ENCODE measurements around the gene PRRX2. TPM values are rescaled to one million over a fixed set of nuclear protein-coding genes. Genes with fewer than 3 reads are reported as not detected.
A peak's percentile ranks its signal among the peaks of the same experiment; 100 is the strongest.
"Not testable (repeated sequence)": the region's sequence is repeated elsewhere in the genome, so short reads cannot be mapped to it uniquely, and the experiment has no call there.

PRRX2 gene
- polyA plus RNA-seq, 2 donors, result 1.7 to 3.6 TPM

- 90 to 92% methylated on average over 34 of the region's 34 CpGs for whole genome bisulfite sequencing, 2 donors
- no peak overlapping the region for H3K27ac ChIP-seq (ENCODE audit: low read depth in 2 of 2, low read length in 1 of 2)
Measured at GRCh38 chr9:129635099-129636065, 30.1 kb upstream of the PRRX2 start.

GRCh38 chr9:129636343-129636742 is 29.1 kb upstream of the PRRX2 start:
- not testable (repeated sequence) for H3K4me3 ChIP-seq (ENCODE audit: low read depth in 1 of 2, low read length in 2 of 2); H3K9me3 ChIP-seq (ENCODE audit: control insufficient read depth in 2 of 2, insufficient read depth in 1 of 2, low read depth in 1 of 2, low read length in 1 of 2); H3K27ac ChIP-seq (ENCODE audit: low read depth in 2 of 2, low read length in 1 of 2); H3K27me3 ChIP-seq (ENCODE audit: control insufficient read depth in 1 of 2, insufficient read depth in 2 of 2, low read length in 2 of 2)
- H3K36me3 ChIP-seq (ENCODE audit: control insufficient read depth in 2 of 2, insufficient read depth in 2 of 2, low read length in 1 of 2), result peaks cover 19 to 54% of the 10 kb centered on the region in 2 donors
- WGBS, 2 donors, result 85 to 91% methylated on average over 10 of the region's 10 CpGs
- H3K4me1 ChIP-seq (ENCODE audit: control insufficient read depth in 2 of 2, insufficient read depth in 2 of 2, low read length in 1 of 2), result peaks cover 11 to 18% of the 10 kb centered on the region in 2 donors

More at GRCh38 chr9:129635099-129636065, 30.1 kb upstream of the PRRX2 start:
- Histone ChIP-seq H3K9me3 (ENCODE audit: control insufficient read depth in 2 of 2, insufficient read depth in 1 of 2, low read depth in 1 of 2, low read length in 1 of 2) (no peaks in the 10 kb centered on the region), H3K4me3 (ENCODE audit: low read depth in 1 of 2, low read length in 2 of 2) (no peak overlapping the region), H3K4me1 (ENCODE audit: control insufficient read depth in 2 of 2, insufficient read depth in 2 of 2, low read length in 1 of 2) (peaks cover 15 to 18% of the 10 kb centered on the region in 2 donors), H3K36me3 (ENCODE audit: control insufficient read depth in 2 of 2, insufficient read depth in 2 of 2, low read length in 1 of 2) (peaks cover 19 to 57% of the 10 kb centered on the region in 2 donors), H3K27me3 (ENCODE audit: control insufficient read depth in 1 of 2, insufficient read depth in 2 of 2, low read length in 2 of 2) (no peaks in the 10 kb centered on the region)

- Histone ChIP-seq H3K27ac (ENCODE audit: low read depth in 2 of 2, low read length in 1 of 2) (no peak overlapping the region), H3K27me3 (ENCODE audit: control insufficient read depth in 1 of 2, insufficient read depth in 2 of 2, low read length in 2 of 2) (no peaks in the 10 kb centered on the region), H3K9me3 (ENCODE audit: control insufficient read depth in 2 of 2, insufficient read depth in 1 of 2, low read depth in 1 of 2, low read length in 1 of 2) (no peaks in the 10 kb centered on the region), H3K4me1 (ENCODE audit: control insufficient read depth in 2 of 2, insufficient read depth in 2 of 2, low read length in 1 of 2) (peaks cover 7 to 11% of the 10 kb centered on the region in 2 donors), H3K36me3 (ENCODE audit: control insufficient read depth in 2 of 2, insufficient read depth in 2 of 2, low read length in 1 of 2) (peaks cover 19 to 54% of the 10 kb centered on the region in 2 donors), H3K4me3 (ENCODE audit: low read depth in 1 of 2, low read length in 2 of 2) (no peak overlapping the region)
- 61 to 63% methylated on average over 9 of the region's 9 CpGs for WGBS, 2 donors
Measured at GRCh38 chr9:129637102-129637501, 28.3 kb upstream of the PRRX2 start.

GRCh38 chr9:129637673-129638439 is 27.6 kb upstream of the PRRX2 start:
- no peak overlapping the region for H3K27ac ChIP-seq (ENCODE audit: low read depth in 2 of 2, low read length in 1 of 2)
- H3K9me3 ChIP-seq (ENCODE audit: control insufficient read depth in 2 of 2, insufficient read depth in 1 of 2, low read depth in 1 of 2, low read length in 1 of 2), result no peaks in the 10 kb centered on the region
- peaks cover 19 to 48% of the 10 kb centered on the region in 2 donors for H3K36me3 ChIP-seq (ENCODE audit: control insufficient read depth in 2 of 2, insufficient read depth in 2 of 2, low read length in 1 of 2)
- 81% methylated on average over 29 of the region's 29 CpGs for WGBS, 2 donors
- H3K27me3 ChIP-seq (ENCODE audit: control insufficient read depth in 1 of 2, insufficient read depth in 2 of 2, low read length in 2 of 2), result no peaks in the 10 kb centered on the region
- peaks cover 7 to 11% of the 10 kb centered on the region in 2 donors for H3K4me1 ChIP-seq (ENCODE audit: control insufficient read depth in 2 of 2, insufficient read depth in 2 of 2, low read length in 1 of 2)
- H3K4me3 ChIP-seq (ENCODE audit: low read depth in 1 of 2, low read length in 2 of 2), result no peak overlapping the region

GRCh38 chr9:129639034-129639630 is 26.3 kb upstream of the PRRX2 start:
- Histone ChIP-seq H3K36me3 (ENCODE audit: control insufficient read depth in 2 of 2, insufficient read depth in 2 of 2, low read length in 1 of 2) (peaks cover 16 to 40% of the 10 kb centered on the region in 2 donors), H3K4me3 (ENCODE audit: low read depth in 1 of 2, low read length in 2 of 2) (no peak overlapping the region), H3K4me1 (ENCODE audit: control insufficient read depth in 2 of 2, insufficient read depth in 2 of 2, low read length in 1 of 2) (peaks cover 7 to 11% of the 10 kb centered on the region in 2 donors), H3K27me3 (ENCODE audit: control insufficient read depth in 1 of 2, insufficient read depth in 2 of 2, low read length in 2 of 2) (no peaks in the 10 kb centered on the region), H3K9me3 (ENCODE audit: control insufficient read depth in 2 of 2, insufficient read depth in 1 of 2, low read depth in 1 of 2, low read length in 1 of 2) (no peaks in the 10 kb centered on the region), H3K27ac (ENCODE audit: low read depth in 2 of 2, low read length in 1 of 2) (no peak overlapping the region)
- 87 to 89% methylated on average over 17 of the region's 17 CpGs for whole genome bisulfite sequencing, 2 donors

- Histone ChIP-seq H3K4me3 (ENCODE audit: low read depth in 1 of 2, low read length in 2 of 2) (no peak overlapping the region), H3K27me3 (ENCODE audit: control insufficient read depth in 1 of 2, insufficient read depth in 2 of 2, low read length in 2 of 2) (no peaks in the 10 kb centered on the region), H3K27ac (ENCODE audit: low read depth in 2 of 2, low read length in 1 of 2) (peak overlapping the region in 1 of 2 donors; percentile 1), H3K36me3 (ENCODE audit: control insufficient read depth in 2 of 2, insufficient read depth in 2 of 2, low read length in 1 of 2) (peaks cover 14 to 36% of the 10 kb centered on the region in 2 donors), H3K4me1 (ENCODE audit: control insufficient read depth in 2 of 2, insufficient read depth in 2 of 2, low read length in 1 of 2) (peaks cover 7 to 11% of the 10 kb centered on the region in 2 donors), H3K9me3 (ENCODE audit: control insufficient read depth in 2 of 2, insufficient read depth in 1 of 2, low read depth in 1 of 2, low read length in 1 of 2) (no peaks in the 10 kb centered on the region)
- WGBS, 2 donors, result 45 to 50% methylated on average over 12 of the region's 12 CpGs
Measured at GRCh38 chr9:129639756-129640085, 25.7 kb upstream of the PRRX2 start.

- peaks cover 11 to 30% of the 10 kb centered on the region in 2 donors for H3K36me3 ChIP-seq (ENCODE audit: control insufficient read depth in 2 of 2, insufficient read depth in 2 of 2, low read length in 1 of 2)
- H3K4me1 ChIP-seq (ENCODE audit: control insufficient read depth in 2 of 2, insufficient read depth in 2 of 2, low read length in 1 of 2), result peaks cover 7 to 11% of the 10 kb centered on the region in 2 donors
- peak overlapping the region; percentile 76 to 93 for H3K4me3 ChIP-seq (ENCODE audit: low read depth in 1 of 2, low read length in 2 of 2)
- no peaks in the 10 kb centered on the region for H3K9me3 ChIP-seq (ENCODE audit: control insufficient read depth in 2 of 2, insufficient read depth in 1 of 2, low read depth in 1 of 2, low read length in 1 of 2)
- peak overlapping the region in 1 of 2 donors; percentile 68 for H3K27ac ChIP-seq (ENCODE audit: low read depth in 2 of 2, low read length in 1 of 2)
- no peaks in the 10 kb centered on the region for H3K27me3 ChIP-seq (ENCODE audit: control insufficient read depth in 1 of 2, insufficient read depth in 2 of 2, low read length in 2 of 2)
- 40 to 49% methylated on average over 25 of the region's 25 CpGs for WGBS, 2 donors
Measured at GRCh38 chr9:129640086-129640870, 25.2 kb upstream of the PRRX2 start.

- peak overlapping the region; percentile 76 to 93 for H3K4me3 ChIP-seq (ENCODE audit: low read depth in 1 of 2, low read length in 2 of 2)
- 12% methylated on average over 44 of the region's 44 CpGs for WGBS, 2 donors
- H3K27ac ChIP-seq (ENCODE audit: low read depth in 2 of 2, low read length in 1 of 2), result peak overlapping the region; percentile 47 to 93
- no peaks in the 10 kb centered on the region for H3K9me3 ChIP-seq (ENCODE audit: control insufficient read depth in 2 of 2, insufficient read depth in 1 of 2, low read depth in 1 of 2, low read length in 1 of 2)
- peaks cover 6 to 25% of the 10 kb centered on the region in 2 donors for H3K36me3 ChIP-seq (ENCODE audit: control insufficient read depth in 2 of 2, insufficient read depth in 2 of 2, low read length in 1 of 2)
- peaks cover 7 to 11% of the 10 kb centered on the region in 2 donors for H3K4me1 ChIP-seq (ENCODE audit: control insufficient read depth in 2 of 2, insufficient read depth in 2 of 2, low read length in 1 of 2)
- H3K27me3 ChIP-seq (ENCODE audit: control insufficient read depth in 1 of 2, insufficient read depth in 2 of 2, low read length in 2 of 2), result no peaks in the 10 kb centered on the region
Measured at GRCh38 chr9:129640871-129641749, 24.3 kb upstream of the PRRX2 start.

Measured in esophagus (tissue), 2 donors.